HG02610 (cell line): ENCODE results near the gene MYO5B.

Experiments
- ATAC-seq: cut with Tn5 transposase; IDR thresholded peaks from one replicate; pipeline ENCODE4 v1.9.1; 2021; ENCODE audit warnings: mild to moderate bottlenecking, moderate library complexity; ENCODE audit not compliant: unreplicated experiment

Gene MYO5B

GRCh38 chr18:50154420-50154819 is 40.5 kb downstream of the MYO5B start:
- no peak for ATAC-seq

DNA sequence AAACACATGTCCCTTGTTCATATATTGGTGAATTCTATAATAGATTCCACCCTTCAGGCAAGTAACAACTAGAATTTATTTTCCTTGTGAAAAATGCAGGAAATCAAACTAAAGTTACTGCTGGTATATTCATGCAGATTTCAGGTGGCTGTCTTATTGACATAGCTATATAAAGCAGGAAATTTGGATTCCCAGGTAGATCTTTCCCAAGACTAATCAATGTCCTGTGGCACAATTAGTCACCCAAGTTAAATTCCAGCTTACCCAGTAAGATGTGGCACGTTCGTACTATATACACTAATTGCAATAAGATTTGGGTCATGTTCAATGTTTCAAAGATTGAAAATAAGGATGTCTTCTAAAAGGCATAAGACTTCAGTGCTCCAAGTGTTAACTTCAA is 42.0 kb downstream of the MYO5B start:
- ATAC-seq = no peak

GRCh38 chr18:50151926-50152325 is 43.0 kb downstream of the MYO5B start:
- no peak for ATAC-seq

GRCh38 chr18:50144540-50144939 is 50.4 kb downstream of the MYO5B start:
- ATAC-seq = no peak

DNA sequence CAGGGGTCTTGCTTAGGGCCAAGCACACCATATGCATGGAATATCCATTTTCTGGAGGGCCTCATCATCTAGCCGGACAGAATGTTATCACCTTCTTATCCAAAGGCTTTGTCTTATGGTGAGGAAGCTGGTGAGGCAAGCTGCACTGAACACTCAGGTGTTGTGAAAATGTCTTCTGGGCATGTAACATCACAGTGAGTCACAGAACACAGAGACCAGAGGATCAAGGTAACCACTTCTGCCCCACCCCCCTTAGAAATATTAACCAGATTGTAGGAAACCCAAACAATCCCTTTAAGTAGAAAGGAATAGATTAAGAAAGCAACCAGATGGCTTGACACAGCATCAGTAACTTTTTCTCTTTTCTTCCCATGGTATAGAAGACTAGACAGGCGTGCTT is 51.1 kb downstream of the MYO5B start:
- no peak for ATAC-seq

- no peak for ATAC-seq
Measured at GRCh38 chr18:50143294-50143693, 51.7 kb downstream of the MYO5B start.

DNA sequence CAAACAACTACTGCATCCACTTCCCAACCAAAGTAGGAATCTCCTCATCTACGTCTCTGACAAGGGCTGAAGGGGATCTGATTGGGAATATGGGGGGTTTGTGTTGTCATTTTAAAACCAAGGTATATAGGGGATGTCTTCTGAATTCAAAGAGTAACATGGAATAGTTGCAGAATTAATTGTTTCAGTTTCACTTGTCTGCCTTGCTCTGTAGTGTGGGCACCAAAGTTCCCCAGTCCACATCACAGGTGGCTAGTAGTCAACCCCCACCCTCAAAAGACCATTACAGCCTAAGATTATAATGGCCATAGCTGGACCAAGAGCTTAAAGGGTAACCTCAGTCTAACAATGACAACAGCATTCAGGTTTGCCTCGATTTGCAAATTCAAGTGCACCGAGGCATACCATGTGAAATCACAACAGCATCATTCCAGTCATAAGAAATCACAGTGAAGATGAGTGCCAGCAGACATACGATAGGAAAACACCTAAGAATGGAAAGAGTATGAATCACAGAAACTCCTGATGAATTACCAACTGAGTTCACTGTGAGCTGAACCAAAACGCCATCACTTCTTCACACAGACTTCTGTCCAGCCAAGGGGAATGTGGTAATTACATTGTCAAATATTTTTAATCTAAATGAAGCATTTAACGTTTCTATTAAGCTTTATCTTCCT is 52.4 kb downstream of the MYO5B start:
- ATAC-seq = no peak

DNA sequence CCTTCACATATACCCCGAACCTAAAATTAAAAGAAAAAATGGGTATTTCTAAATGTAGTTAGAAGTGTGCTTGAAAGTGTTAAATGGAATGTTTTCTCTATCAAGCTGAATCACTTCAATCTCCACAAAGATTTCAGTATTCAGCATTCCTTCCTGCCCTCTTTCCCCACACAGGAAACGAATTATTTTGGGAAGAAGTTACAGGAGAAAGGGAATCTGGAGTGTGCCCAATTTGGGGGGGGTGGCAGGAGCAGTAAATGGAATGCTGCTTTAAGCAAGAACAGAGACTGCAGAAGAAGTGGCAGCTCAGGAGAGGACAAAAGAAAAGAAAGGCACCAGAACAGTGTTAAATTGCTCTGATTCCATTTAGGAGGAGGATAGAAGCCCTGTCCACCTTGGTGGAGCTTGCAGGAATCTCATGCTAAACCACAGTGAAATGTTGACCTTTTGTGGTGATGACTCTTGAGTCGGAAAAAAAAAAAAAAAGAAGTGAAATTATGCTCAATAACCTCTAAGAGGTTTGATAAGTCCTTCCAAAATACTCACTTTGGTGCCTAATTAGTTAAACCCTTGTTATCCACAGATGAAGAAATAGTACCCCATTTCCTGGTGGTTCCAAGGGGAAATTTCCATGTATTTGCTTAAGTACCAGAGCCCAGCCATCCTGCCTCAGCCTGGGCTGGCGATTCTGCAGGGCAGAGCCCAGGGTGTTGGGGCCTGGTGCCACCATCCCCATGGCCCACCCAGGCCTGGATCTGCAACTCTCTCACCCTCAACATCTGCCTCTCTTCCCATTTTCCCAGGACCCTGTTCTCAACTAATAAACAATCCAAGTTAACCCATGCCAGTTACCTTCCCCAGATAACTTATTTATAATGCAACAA is 56.5 kb downstream of the MYO5B start:
- ATAC-seq = no peak

DNA sequence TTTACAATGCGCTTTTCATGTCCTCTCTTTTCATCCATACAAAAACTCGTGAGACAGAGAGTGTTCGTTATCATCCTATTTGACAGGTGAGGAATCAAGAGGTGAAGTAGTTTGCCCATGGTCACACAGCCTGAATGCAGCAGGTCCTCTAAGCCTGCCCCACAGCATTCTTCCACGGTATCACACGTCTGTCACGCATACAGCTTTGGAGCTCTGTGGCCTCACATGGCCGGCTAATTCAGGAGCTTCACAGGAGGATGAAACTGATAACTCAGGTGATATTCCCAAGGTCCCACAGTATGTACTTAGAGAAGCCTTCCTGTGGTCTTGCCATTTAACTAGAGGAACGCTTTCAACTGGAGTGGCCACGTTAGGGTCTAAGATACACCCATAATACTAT is 59.0 kb downstream of the MYO5B start:
- ATAC-seq = no peak

- no peak for ATAC-seq
Measured at GRCh38 chr18:50133526-50133925, 61.4 kb downstream of the MYO5B start.

GRCh38 chr18:50131591-50131990 is 63.4 kb downstream of the MYO5B start:
- ATAC-seq = no peak

GRCh38 chr18:50128506-50129271 is 66.3 kb downstream of the MYO5B start:
- no peak for ATAC-seq

GRCh38 chr18:50127516-50128210 is 67.3 kb downstream of the MYO5B start:
- no peak for ATAC-seq

- no peak for ATAC-seq
Measured at GRCh38 chr18:50126471-50126870, 68.5 kb downstream of the MYO5B start.

DNA sequence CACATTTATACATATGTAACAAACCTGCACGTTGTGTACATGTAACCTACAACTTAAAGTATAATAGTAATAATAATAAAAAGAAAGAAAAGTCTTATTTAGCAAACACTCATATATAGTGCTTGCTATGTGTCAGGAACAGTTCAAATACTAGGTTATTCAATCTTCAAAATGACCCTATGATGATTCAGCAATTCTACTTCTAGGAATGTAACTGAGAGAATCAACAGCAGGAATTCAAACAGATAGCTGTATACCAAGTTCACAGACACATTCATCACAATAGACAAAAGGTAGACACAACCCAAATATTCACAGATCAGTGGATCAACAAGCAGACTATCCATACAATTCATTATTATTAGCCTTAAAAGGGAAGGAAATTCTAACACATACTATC is 69.5 kb downstream of the MYO5B start:
- no peak for ATAC-seq

- no peak for ATAC-seq
Measured at GRCh38 chr18:50119296-50119695, 75.7 kb downstream of the MYO5B start.

DNA sequence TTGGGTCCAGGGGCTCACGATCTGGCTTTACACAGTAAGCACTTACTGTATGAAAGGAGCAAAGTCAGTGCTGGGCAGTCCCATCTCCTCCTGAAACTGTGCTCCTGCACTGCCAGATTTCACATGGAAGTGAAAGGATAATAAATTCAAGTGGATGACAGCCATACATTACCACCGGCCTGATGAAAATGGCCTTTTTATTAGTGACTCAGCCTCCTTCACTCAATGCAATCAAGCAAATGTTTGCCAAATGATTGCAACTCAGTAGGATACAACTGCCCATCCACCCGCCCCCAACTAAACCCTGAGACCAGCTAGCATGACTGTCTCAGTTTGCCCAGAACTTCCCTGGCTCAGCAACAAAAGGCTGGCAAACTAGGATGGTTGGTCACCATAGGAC is 77.1 kb downstream of the MYO5B start:
- no peak for ATAC-seq

DNA sequence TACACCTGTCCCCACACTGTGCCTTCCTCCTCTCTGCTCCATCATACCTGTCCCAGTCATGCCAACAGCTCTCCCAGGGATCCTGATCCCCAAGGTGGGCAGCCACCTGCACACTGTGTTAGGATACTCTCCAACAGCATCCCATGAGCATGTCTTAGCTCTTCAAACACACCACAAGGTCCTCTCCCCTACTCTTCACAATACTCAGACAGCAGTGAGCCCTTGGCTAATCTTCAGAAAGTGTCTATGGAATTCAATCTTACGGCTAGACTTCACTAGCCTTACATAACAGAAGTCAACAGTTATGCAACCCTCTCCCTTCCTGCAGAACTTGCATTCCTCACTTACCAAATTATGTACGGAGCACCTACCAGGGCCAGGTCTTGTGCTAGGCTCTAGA is 79.9 kb downstream of the MYO5B start:
- no peak for ATAC-seq

- no peak for ATAC-seq
Measured at GRCh38 chr18:50114448-50114847, 80.5 kb downstream of the MYO5B start.

DNA sequence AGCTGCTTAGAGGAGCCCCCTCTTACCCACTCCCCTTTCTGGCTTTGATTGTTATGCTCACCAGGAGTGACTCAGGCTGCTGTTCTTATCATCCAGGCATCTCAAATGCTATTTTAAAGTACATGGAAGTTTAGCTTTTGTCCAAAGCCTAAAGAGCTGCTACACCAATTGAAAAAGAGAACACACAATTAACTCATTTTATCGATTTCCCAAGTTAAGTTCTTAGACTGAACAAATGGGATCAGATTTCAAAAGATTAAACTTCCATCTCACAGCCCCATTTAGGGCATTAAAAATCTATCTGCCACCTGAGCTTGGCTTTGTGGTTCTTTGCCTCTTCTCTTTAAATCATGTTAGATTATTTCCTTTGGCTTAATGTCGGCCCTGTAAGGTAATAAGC is 81.2 kb downstream of the MYO5B start:
- ATAC-seq = no peak

- no peak for ATAC-seq
Measured at GRCh38 chr18:50111398-50111797, 83.5 kb downstream of the MYO5B start.
